ENCODE measurements around the gene CDK11A.
"Not testable (repeated sequence)": the region's sequence is repeated elsewhere in the genome, so short reads cannot be mapped to it uniquely, and the experiment has no call there.

DNA sequence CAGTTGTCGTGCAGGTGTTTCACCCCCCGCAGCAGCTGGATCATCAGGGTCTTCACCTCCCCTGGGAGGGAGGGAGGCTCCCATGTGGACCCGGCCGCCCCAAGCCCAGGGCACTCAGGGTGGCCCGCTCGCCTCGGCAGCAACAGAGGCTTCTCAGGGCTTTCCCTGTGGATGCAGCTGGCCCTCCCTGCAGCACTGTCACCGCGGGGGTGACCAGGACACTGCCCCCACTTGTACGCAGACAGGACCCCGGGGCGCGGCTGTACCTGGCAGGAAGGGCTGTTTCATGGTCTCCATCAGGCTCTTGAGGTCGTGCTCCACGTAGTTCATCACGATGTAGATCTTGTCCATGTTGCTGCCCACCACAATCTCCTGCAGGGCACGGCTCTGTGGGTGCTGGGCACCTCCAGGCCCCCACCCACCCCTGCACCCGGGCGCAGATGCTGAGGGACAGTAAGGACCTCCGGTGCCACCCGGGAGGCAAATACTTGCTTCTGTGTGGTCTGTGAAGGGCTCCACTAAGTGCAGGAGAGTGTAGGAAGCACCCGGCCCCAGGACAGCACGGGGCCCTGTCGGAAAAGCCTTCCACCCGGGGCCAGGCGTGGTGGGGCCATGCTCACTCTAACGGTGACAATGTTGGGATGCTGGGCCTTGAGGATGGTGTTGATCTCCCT lies 19.7 kb downstream of the CDK11A start:
- TF ChIP-seq POLR2A (IDR thresholded peaks at IDR 0.05), result not testable (repeated sequence)
- TF ChIP-seq, protein P1, sequence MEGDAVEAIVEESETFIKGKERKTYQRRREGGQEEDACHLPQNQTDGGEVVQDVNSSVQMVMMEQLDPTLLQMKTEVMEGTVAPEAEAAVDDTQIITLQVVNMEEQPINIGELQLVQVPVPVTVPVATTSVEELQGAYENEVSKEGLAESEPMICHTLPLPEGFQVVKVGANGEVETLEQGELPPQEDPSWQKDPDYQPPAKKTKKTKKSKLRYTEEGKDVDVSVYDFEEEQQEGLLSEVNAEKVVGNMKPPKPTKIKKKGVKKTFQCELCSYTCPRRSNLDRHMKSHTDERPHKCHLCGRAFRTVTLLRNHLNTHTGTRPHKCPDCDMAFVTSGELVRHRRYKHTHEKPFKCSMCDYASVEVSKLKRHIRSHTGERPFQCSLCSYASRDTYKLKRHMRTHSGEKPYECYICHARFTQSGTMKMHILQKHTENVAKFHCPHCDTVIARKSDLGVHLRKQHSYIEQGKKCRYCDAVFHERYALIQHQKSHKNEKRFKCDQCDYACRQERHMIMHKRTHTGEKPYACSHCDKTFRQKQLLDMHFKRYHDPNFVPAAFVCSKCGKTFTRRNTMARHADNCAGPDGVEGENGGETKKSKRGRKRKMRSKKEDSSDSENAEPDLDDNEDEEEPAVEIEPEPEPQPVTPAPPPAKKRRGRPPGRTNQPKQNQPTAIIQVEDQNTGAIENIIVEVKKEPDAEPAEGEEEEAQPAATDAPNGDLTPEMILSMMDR (IDR thresholded peaks at IDR 0.05), result not testable (repeated sequence)

All from breast epithelium (tissue), 3 donors.